ENCODE data around the gene COL20A1. TPM values are rescaled to one million over a fixed set of nuclear protein-coding genes. Genes with fewer than 3 reads are reported as not detected.

COL20A1 gene
- total and polyA plus RNA-seq, 12 donors = 0.26 to 0.30 TPM; not detected in 10

- intact Hi-C loops (cut with DNase I) = loop anchor here (1.0 to 10.0 kb wide), 5 partner anchors 71 to 327 kb away; no protein-coding TSS in a partner anchor
- Histone ChIP-seq H3K27ac (no peak overlapping the region), H3K4me1 (peaks cover 0 to 3% (median 0%) of the 10 kb centered on the region in 9 donors), H3K27me3 (peaks cover 0 to 67% (median 58%) of the 10 kb centered on the region in 7 donors), H3K9me3 (peaks cover 0 to 22% (median 13%) of the 10 kb centered on the region in 11 donors), H3K36me3 (no peaks in the 10 kb centered on the region), H3K4me3 (no peak overlapping the region)
- ATAC-seq (peak in 7 of 8 donors; percentile 32 to 69 (median 49)), DNase-seq (no peak)
- peak; percentile 82 to 97 (median 93) for TF ChIP-seq CTCF (IDR thresholded peaks at IDR 0.05)
- WGBS, 2 donors = 19 to 22% methylated on average over 22 of the region's 22 CpGs
Measured at GRCh38 chr20:63381781-63382431, 88.9 kb downstream of the COL20A1 start.

DNA sequence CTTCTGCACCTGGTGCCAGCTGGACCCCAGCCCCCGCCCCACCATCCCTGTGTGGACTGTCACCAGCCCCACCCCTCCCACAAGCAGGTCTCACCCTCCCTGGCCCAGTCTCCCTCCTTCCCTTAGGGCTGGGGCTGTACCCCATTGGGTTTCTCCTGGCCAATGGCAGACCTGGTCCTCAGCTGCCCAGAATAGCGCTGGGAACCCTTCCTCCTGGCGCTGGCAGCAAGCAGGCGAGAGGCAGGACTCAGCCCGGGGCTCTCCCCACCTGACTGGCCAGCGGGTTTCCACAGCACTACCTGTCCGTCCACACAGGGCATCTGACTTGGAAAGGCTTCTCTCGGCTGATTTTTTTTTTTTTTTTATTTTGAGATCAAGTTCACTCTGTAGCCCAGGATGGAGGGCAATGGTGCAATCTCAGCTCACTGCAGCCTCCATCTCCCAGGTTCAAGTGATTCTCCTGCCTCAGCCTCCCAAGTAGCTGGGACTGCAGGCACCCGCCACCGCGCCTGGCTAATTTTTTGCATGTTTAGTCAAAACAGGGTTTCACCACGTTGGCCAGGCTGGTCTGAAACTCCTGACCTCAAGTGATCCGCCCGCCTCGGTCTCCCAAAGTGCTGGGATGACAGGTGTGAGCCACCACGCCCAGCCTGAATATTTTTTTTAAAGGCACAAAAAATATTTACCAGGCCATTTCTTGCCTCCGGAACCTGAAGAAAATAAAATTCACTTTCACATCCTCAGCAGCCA, 89.7 kb downstream of the COL20A1 start:
- H3K4me3 ChIP-seq = no peak overlapping the region
- ATAC-seq (peak in 1 of 8 donors; percentile 13), DNase-seq (no peak)
- H3K27ac ChIP-seq = no peak overlapping the region
- WGBS, 2 donors = 64 to 68% methylated on average over 17 of the region's 17 CpGs
- H3K27me3 ChIP-seq = peaks cover 0 to 58% (median 50%) of the 10 kb centered on the region in 7 donors
- peaks cover 0 to 3% (median 0%) of the 10 kb centered on the region in 9 donors for H3K4me1 ChIP-seq
- TF ChIP-seq CTCF (IDR thresholded peaks at IDR 0.05) = no peak
- no peaks in the 10 kb centered on the region for H3K36me3 ChIP-seq
- peaks cover 0 to 26% (median 13%) of the 10 kb centered on the region in 11 donors for H3K9me3 ChIP-seq
- intact Hi-C loops (cut with DNase I) = loop anchor here in 4 of 10 donors (2.0 to 10.0 kb wide), 2 partner anchors 74 to 328 kb away; no protein-coding TSS in a partner anchor

GRCh38 chr20:63383556-63383955, 90.6 kb downstream of the COL20A1 start:
- H3K36me3 ChIP-seq = no peaks in the 10 kb centered on the region
- no peak for TF ChIP-seq CTCF (IDR thresholded peaks at IDR 0.05)
- WGBS, 2 donors = 49 to 51% methylated on average over 11 of the region's 11 CpGs
- peaks cover 0 to 26% (median 13%) of the 10 kb centered on the region in 11 donors for H3K9me3 ChIP-seq
- intact Hi-C loops (cut with DNase I) = loop anchor here in 4 of 10 donors (2.0 to 10.0 kb wide), 2 partner anchors 75 to 329 kb away; no protein-coding TSS in a partner anchor
- H3K4me1 ChIP-seq = peaks cover 0 to 3% (median 0%) of the 10 kb centered on the region in 9 donors
- H3K4me3 ChIP-seq = no peak overlapping the region
- ATAC-seq = no peak
- H3K27me3 ChIP-seq = peaks cover 0 to 53% (median 43%) of the 10 kb centered on the region in 7 donors
- no peak overlapping the region for H3K27ac ChIP-seq
- no peak for DNase-seq

- H3K4me3 ChIP-seq = no peak overlapping the region
- H3K36me3 ChIP-seq = no peaks in the 10 kb centered on the region
- TF ChIP-seq CTCF (IDR thresholded peaks at IDR 0.05) = no peak
- H3K4me1 ChIP-seq = peaks cover 0 to 3% (median 0%) of the 10 kb centered on the region in 9 donors
- 72 to 77% methylated on average over 18 of the region's 18 CpGs for WGBS, 2 donors
- intact Hi-C loops (cut with DNase I) = loop anchor here in 1 of 10 donors (10.0 kb wide), 1 partner anchor 330 kb away; no protein-coding TSS in a partner anchor
- DNase-seq (no peak), ATAC-seq (no peak)
- H3K27ac ChIP-seq = no peak overlapping the region
- peaks cover 0 to 48% (median 35%) of the 10 kb centered on the region in 7 donors for H3K27me3 ChIP-seq
- peaks cover 0 to 26% (median 13%) of the 10 kb centered on the region in 11 donors for H3K9me3 ChIP-seq
Measured at GRCh38 chr20:63384336-63384735, 91.3 kb downstream of the COL20A1 start.

All from heart right ventricle (tissue), 16 donors.